Measurements from ENCODE around the gene GANC.

The GANC gene

GRCh38 chr15:42384597-42384996, 111.6 kb downstream of the GANC start:
- no peak for DNase-seq (ENCODE audit: low spot score)

- DNase-seq (ENCODE audit: low spot score): peak; percentile 38
These were observed 112.4 kb downstream of the GANC start for GRCh38 chr15:42385206-42385979.

- DNase-seq (ENCODE audit: low spot score): no peak
These were observed 113.1 kb downstream of the GANC start for GRCh38 chr15:42385980-42386700.

GRCh38 chr15:42387603-42388002, 114.6 kb downstream of the GANC start:
- no peak for DNase-seq (ENCODE audit: low spot score)

- DNase-seq (ENCODE audit: low spot score): no peak
These were observed 119.5 kb downstream of the GANC start for GRCh38 chr15:42392309-42393024.

GRCh38 chr15:42394106-42394505, 121.1 kb downstream of the GANC start:
- DNase-seq (ENCODE audit: low spot score): no peak

GRCh38 chr15:42395838-42396237, 122.8 kb downstream of the GANC start:
- no peak for DNase-seq (ENCODE audit: low spot score)

GRCh38 chr15:42401544-42402454, 128.8 kb downstream of the GANC start:
- DNase-seq (ENCODE audit: low spot score): no peak

- DNase-seq (ENCODE audit: low spot score): no peak
These were observed 129.6 kb downstream of the GANC start for GRCh38 chr15:42402455-42403205.

- DNase-seq (ENCODE audit: low spot score): no peak
These were observed 130.4 kb downstream of the GANC start for GRCh38 chr15:42403389-42403788.

GRCh38 chr15:42404461-42405235, 131.6 kb downstream of the GANC start:
- DNase-seq (ENCODE audit: low spot score): no peak

- DNase-seq (ENCODE audit: low spot score): no peak
These were observed 133.0 kb downstream of the GANC start for GRCh38 chr15:42405863-42406482.

All from GM03348 (cell line).